NCI-H1930 (cell line): ENCODE data around the gene ALDH1A2.
"Not testable (repeated sequence)": the region's sequence is repeated elsewhere in the genome, so short reads cannot be mapped to it uniquely, and the experiment has no call there.

Experiments used
- DNase-seq, 2 experiments: peaks; one replicate each; lab custom pipeline; 2025; lab: John Stamatoyannopoulos, UW

Gene ALDH1A2

GRCh38 chr15:58066042-58066867 lies 744 bp upstream of the ALDH1A2 start:
- peak in 1 of 2 experiments; percentile 31 for DNase-seq

GRCh38 chr15:58064980-58065444 lies 499 bp downstream of the ALDH1A2 start:
- no peak for DNase-seq

- DNase-seq, result no peak
Observed at GRCh38 chr15:58064082-58064979, 1.2 kb downstream of the ALDH1A2 start.

GRCh38 chr15:58063614-58064013 lies 1.9 kb downstream of the ALDH1A2 start:
- DNase-seq, result no peak

- DNase-seq, result no peak
Observed at GRCh38 chr15:58062983-58063382, 2.5 kb downstream of the ALDH1A2 start.

- no peak for DNase-seq
Observed at GRCh38 chr15:58062175-58062574, 3.3 kb downstream of the ALDH1A2 start.

- no peak for DNase-seq
Observed at GRCh38 chr15:58060575-58060974, 4.9 kb downstream of the ALDH1A2 start.

GRCh38 chr15:58058729-58059128 lies 6.8 kb downstream of the ALDH1A2 start:
- no peak for DNase-seq

GRCh38 chr15:58058073-58058472 lies 7.4 kb downstream of the ALDH1A2 start:
- no peak for DNase-seq

- DNase-seq, result no peak
Observed at GRCh38 chr15:58057559-58057958, 8.0 kb downstream of the ALDH1A2 start.

GRCh38 chr15:58056015-58056414 lies 9.5 kb downstream of the ALDH1A2 start:
- no peak for DNase-seq

GRCh38 chr15:58053315-58054153 lies 12.0 kb downstream of the ALDH1A2 start:
- no peak for DNase-seq

- no peak for DNase-seq
Observed at GRCh38 chr15:58052334-58052733, 13.2 kb downstream of the ALDH1A2 start.

- DNase-seq, result no peak
Observed at GRCh38 chr15:58049520-58050227, 15.8 kb downstream of the ALDH1A2 start.

GRCh38 chr15:58048261-58048660 lies 17.2 kb downstream of the ALDH1A2 start:
- no peak for DNase-seq

- DNase-seq, result no peak
Observed at GRCh38 chr15:58047149-58047548, 18.4 kb downstream of the ALDH1A2 start.

GRCh38 chr15:58046467-58046866 lies 19.0 kb downstream of the ALDH1A2 start:
- DNase-seq, result no peak

GRCh38 chr15:58045376-58045775 lies 20.1 kb downstream of the ALDH1A2 start:
- DNase-seq, result not testable (repeated sequence)

GRCh38 chr15:58044551-58044950 lies 21.0 kb downstream of the ALDH1A2 start:
- no peak for DNase-seq

- no peak for DNase-seq
Observed at GRCh38 chr15:58043192-58043903, 22.2 kb downstream of the ALDH1A2 start.

GRCh38 chr15:58042006-58042405 lies 23.5 kb downstream of the ALDH1A2 start:
- DNase-seq, result no peak
